AG09319 (cell line): ENCODE results near the gene FITM1.
A peak's percentile ranks its signal among the peaks of the same experiment; 100 is the strongest.

ENCODE experiments used
- DNase-seq: peaks from one replicate; pipeline ENCODE4 v3.0.0-alpha.2; 2010; ENCODE audit warnings: low read depth; ENCODE audit errors: extremely low read depth
- TF ChIP-seq, protein P1 (sequence below): IDR thresholded peaks from 2 replicates; pipeline ENCODE4 v1.5.1; 2011; ENCODE audit warnings: low read depth, mild to moderate bottlenecking, inconsistent platforms, low read length, moderate library complexity

FITM1 gene

DNA sequence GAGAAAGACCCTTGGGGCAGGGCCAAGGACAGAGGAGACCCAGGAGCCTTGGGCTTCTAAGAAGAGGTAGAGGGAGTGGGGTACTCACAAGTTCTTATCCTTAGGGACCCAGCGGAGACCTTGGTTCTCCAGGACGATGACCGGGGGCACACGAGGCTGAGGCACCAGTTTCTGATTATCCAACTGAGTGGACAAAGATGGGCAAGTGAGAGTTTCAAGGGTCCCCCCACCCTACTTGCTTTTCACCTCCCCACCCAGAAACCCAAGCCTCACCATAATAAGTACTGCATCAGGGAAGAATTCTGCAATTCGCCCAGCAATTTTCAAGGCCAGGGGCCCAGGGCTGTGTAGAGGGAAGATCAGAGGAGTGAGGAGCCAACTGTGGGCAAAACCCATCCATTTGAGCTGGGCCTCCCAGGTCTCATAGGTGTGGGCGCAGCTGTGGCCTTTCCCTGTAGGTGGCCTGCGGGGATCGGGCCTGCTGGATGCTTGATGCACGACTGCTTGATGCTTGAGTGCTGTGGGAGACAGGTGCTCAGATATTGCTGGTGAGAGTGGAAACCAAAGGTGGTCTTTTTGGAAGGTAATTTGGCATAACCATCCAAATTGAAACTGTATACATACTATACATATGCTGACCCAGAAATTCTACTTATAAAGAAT is 8.9 kb downstream of the FITM1 start:
- DNase-seq, result no peak
- TF ChIP-seq, protein P1, sequence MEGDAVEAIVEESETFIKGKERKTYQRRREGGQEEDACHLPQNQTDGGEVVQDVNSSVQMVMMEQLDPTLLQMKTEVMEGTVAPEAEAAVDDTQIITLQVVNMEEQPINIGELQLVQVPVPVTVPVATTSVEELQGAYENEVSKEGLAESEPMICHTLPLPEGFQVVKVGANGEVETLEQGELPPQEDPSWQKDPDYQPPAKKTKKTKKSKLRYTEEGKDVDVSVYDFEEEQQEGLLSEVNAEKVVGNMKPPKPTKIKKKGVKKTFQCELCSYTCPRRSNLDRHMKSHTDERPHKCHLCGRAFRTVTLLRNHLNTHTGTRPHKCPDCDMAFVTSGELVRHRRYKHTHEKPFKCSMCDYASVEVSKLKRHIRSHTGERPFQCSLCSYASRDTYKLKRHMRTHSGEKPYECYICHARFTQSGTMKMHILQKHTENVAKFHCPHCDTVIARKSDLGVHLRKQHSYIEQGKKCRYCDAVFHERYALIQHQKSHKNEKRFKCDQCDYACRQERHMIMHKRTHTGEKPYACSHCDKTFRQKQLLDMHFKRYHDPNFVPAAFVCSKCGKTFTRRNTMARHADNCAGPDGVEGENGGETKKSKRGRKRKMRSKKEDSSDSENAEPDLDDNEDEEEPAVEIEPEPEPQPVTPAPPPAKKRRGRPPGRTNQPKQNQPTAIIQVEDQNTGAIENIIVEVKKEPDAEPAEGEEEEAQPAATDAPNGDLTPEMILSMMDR, result no peak

DNA sequence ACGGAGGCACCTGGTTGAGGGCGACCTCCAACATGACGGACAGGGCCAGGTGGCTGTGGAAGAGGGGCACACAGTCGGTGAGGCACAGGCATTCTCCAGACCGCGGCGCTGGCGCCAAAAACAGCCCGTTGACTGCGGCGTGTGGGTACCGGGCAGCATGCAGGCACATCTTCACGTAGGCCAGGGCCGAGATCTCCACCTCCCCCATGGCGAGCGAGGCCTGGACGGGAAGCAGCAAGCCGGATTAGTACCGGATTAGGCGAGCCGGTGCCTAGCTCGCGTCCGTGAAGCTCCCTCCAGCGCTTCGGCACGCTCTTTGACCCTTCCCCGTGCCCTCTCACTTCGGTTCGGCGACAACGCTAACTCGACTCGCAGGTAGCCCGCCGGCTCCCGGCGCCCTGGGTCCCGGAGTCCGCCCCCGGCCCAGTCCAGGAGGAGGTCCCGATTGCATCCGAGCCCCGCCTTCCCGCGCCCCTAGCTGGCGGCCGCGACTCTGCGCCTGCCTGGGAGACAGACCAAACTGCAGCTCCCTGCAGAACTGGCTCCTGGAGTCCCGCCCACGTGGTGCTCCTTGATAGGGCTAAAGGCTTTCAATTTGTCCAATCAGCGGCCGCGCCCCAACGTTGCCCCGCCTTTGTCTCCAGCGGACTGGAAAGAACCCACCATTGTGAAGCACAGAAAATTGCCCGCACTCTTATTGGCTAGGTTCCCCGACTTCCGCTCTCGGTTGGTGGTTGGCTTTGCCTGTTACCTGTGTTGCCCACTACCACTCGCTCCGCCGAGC is 10.8 kb downstream of the FITM1 start, which contains the start of gene EMC9:
TSS of gene EMC9 (minus strand) at position 495 of the 784 bp plus-strand sequence. CDS start at position 208, 287 bp downstream.
- TF ChIP-seq, protein P1, result peak; percentile 33
- DNase-seq, result peak; percentile 96

DNA sequence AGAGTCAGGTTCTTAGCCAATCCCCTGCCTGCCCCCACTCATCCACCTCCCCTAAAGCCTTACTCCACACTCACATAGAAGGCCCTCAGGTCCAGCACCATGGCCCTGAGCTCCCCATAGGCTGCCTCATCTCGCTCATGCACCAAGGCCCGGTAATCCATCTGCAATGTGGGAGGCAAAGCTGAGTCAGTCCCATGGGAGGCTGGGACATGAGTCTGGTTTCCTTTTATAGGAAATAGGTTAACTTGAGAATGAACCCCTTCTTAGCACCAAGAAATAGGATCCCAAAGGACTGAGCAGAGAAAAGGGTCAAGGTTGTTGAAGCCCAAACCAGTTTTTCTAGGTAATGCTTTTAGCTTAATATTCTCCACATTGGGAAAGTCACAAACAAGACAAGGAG is 13.1 kb downstream of the FITM1 start:
- no peak for DNase-seq
- TF ChIP-seq, protein P1, result no peak

DNA sequence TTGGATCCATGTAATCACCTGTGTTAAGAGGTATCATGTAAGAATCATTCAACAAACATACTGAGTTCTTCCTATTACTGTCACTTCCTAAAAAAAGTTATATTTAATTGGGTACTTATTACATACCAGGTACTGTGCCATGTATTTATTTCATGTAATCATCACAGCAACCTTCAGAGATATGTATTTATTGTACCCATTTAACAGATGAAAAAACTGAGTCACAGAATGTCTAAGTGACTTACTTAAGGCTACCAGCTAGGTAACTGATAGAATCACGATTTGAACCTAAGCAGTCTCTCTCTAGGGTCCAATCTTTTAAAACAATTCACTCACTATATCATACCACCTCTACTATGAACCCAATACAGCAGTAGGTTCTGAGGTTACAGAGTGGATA is 14.0 kb downstream of the FITM1 start:
- no peak for DNase-seq
- TF ChIP-seq, protein P1, result no peak

DNA sequence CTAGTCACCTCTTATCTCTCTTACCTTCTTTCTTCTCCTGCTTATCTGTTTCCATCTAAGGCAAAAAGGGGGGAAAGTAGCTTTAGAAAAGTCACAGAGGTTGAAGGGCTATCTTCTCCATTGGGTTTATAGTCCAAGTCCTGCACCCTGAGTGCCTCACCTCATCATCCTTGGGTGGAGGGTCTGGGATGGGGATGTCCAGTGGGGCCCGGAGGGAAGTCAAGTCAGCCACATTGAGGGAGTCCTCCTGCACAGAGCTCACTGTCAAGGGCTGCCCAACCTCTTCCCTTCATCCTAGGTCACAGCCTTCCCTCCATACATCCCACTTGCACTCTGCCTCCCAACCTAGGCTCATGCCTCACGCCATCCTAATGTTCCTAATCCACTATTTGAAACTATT is 14.8 kb downstream of the FITM1 start:
- no peak for DNase-seq
- TF ChIP-seq, protein P1, result no peak

DNA sequence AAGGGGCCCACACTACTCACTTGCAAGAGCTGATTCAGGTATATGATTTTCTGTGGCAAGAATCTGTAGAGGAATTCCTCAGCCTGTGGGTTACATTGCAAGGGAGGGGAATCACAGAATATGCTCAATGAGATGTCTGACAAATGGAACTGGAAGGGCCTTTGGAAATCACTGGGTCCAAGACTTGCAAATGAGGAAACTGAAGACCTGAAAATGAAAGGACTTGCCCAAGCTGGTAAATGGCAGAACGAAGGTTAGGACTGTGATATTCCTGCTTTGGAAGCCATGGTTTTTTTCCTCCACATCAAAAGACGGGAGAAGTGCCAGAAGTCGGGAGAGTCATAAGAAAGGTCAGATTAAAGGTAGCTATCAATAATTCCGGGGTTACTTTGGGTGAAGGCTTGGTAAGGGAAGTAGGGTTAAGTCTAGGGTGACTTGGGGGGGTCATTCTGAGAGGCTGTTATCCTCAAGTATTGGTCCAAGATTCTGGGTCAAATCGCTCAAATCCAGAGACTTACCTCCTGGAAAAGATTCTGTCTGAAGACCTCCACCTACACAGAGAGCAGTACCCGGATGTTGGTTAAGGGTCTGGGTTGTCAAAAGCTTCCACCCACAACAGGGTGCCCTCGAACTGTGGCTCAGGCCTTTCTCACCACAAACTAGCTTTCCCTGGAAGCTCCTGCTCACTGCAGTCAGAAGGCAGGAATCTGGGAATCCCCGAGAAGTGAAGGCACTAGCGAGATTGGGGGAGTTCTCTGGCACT is 15.4 kb downstream of the FITM1 start:
- TF ChIP-seq, protein P1, result no peak

More for the DNA sequence above, 15.4 kb downstream of the FITM1 start:
- no peak for DNase-seq
